SK-N-MC (cell line): ENCODE results near the gene RIOK2.
"Not testable (repeated sequence)": the region's sequence is repeated elsewhere in the genome, so short reads cannot be mapped to it uniquely, and the experiment has no call there.

Experiments used
- EZH2 ChIP-seq: fragments of 200-600 bp; sonication (generic); IDR thresholded peaks from one replicate; pipeline ENCODE4 v1.6.1; 2017; ENCODE audit warnings: antibody characterized with exemption
- POLR2AphosphoS5 ChIP-seq: IDR thresholded peaks from 2 replicates; pipeline ENCODE4 v1.6.1; 2012; ENCODE audit warnings: mild to moderate bottlenecking, low read depth, low read length, borderline replicate concordance

DNA sequence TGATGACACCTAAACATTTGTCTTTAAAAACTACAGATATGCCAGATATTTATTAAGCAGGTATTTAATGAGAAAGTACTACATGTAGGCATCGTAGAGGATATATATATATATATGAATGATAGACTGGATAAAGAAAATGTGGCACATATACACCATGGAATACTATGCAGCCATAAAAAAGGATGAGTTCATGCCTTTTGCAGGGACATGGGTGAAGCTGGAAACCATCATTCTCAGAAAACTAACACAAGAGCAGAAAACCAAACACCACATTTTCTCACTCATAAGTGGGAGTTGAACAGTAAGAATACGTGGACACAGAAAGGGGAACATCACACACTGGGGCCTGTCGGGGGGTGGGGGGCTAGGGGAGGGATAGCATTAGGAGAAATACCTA lies 3.6 kb downstream of the RIOK2 start:
- TF ChIP-seq POLR2AphosphoS5, EZH2: not testable (repeated sequence)
